HEK293 (cell line): ENCODE results near the gene SUMO3.
A peak's percentile ranks its signal among the peaks of the same experiment; 100 is the strongest.

Experiments used
- CTCF ChIA-PET: fragments of 350-600 bp; formaldehyde crosslinking; extraction: SDS; loops from one replicate; lab custom pipeline; 2021; ENCODE audit warnings: antibody characterized with exemption; lab: Yijun Ruan, JAX
- POLR2A ChIA-PET: fragments of 300-600 bp; formaldehyde crosslinking; extraction: SDS; loops from one replicate; lab custom pipeline; 2020; ENCODE audit warnings: antibody characterized with exemption, inconsistent platforms; lab: Yijun Ruan, JAX
- H3K27ac ChIP-seq: fragments of 200-500 bp; sonication (Bioruptor generic); 2 replicates; pipeline ENCODE4 v1.5.1; 2014; ENCODE audit warnings: low read depth, low read length, control low read depth, inconsistent platforms; ENCODE audit errors: extremely low read depth
- H3K36me3 ChIP-seq, 2 experiments: fragments of 200-500 bp in 1 of 2; sonication (Bioruptor generic) in 1 of 2; 1 replicate in 1 of 2; 2 replicates in 1 of 2; pipeline ENCODE4 v1.5.1; 2014 to 2017; ENCODE audit warnings: inconsistent platforms in 2 of 2, low read length in 2 of 2; ENCODE audit not compliant: control insufficient read depth in 2 of 2, insufficient read depth in 1 of 2
- H3K4me1 ChIP-seq: fragments of 200-500 bp; sonication (Bioruptor generic); 2 replicates; pipeline ENCODE4 v1.5.1; 2014; ENCODE audit warnings: mild to moderate bottlenecking, low read length, inconsistent platforms; ENCODE audit not compliant: control insufficient read depth, insufficient read depth
- H3K4me3 ChIP-seq: 2 replicates; pipeline ENCODE4 v1.5.1; 2011; ENCODE audit warnings: low read depth, mild to moderate bottlenecking, control low read depth, low read length, moderate library complexity
- H3K9me3 ChIP-seq: fragments of 200-500 bp; sonication (Bioruptor generic); 2 replicates; pipeline ENCODE4 v1.5.1; 2014; ENCODE audit warnings: low read depth, low read length, inconsistent platforms; ENCODE audit not compliant: control insufficient read depth, insufficient read depth
- GLI4 ChIP-seq: fragments of 450-650 bp; formaldehyde crosslinking; IDR thresholded peaks from 2 replicates; pipeline ENCODE4 v1.5.1; 2016; ENCODE audit warnings: missing biosample characterization, missing genetic modification characterization
- KLF7 ChIP-seq: fragments of 450-650 bp; formaldehyde crosslinking; IDR thresholded peaks from 2 replicates; pipeline ENCODE4 v1.5.1; 2016; ENCODE audit warnings: missing biosample characterization, missing genetic modification characterization, borderline replicate concordance
- SCRT2 ChIP-seq: fragments of 450-650 bp; formaldehyde crosslinking; IDR thresholded peaks from 2 replicates; pipeline ENCODE4 v1.5.1; 2016; ENCODE audit warnings: missing biosample characterization, missing genetic modification characterization
- ZEB2 ChIP-seq: fragments of 450-650 bp; formaldehyde crosslinking; IDR thresholded peaks from 2 replicates; pipeline ENCODE4 v1.5.1; 2016; ENCODE audit warnings: missing biosample characterization, missing genetic modification characterization
- ZFP69B ChIP-seq: fragments of 450-650 bp; formaldehyde crosslinking; IDR thresholded peaks from 2 replicates; pipeline ENCODE4 v1.5.1; 2016; ENCODE audit warnings: missing biosample characterization, missing genetic modification characterization
- ZNF114 ChIP-seq: fragments of 450-650 bp; formaldehyde crosslinking; IDR thresholded peaks from 2 replicates; pipeline ENCODE4 v1.5.0; 2017; ENCODE audit warnings: missing biosample characterization, missing genetic modification characterization
- ZNF140 ChIP-seq: fragments of 450-650 bp; formaldehyde crosslinking; IDR thresholded peaks from 2 replicates; pipeline ENCODE4 v1.5.1; 2016; ENCODE audit warnings: missing biosample characterization, missing genetic modification characterization
- ZNF146 ChIP-seq: fragments of 450-650 bp; formaldehyde crosslinking; IDR thresholded peaks from 2 replicates; pipeline ENCODE4 v1.5.1; 2016; ENCODE audit warnings: missing biosample characterization, missing genetic modification characterization
- ZNF155 ChIP-seq: fragments of 450-650 bp; formaldehyde crosslinking; IDR thresholded peaks from 2 replicates; pipeline ENCODE4 v1.5.1; 2016; ENCODE audit warnings: missing biosample characterization, missing genetic modification characterization
- ZNF16 ChIP-seq: fragments of 450-650 bp; formaldehyde crosslinking; IDR thresholded peaks from 2 replicates; pipeline ENCODE4 v1.5.1; 2016; ENCODE audit warnings: low read depth, missing biosample characterization, missing genetic modification characterization
- ZNF2 ChIP-seq: fragments of 450-650 bp; formaldehyde crosslinking; IDR thresholded peaks from 2 replicates; pipeline ENCODE4 v1.5.1; 2016; ENCODE audit warnings: missing biosample characterization, missing genetic modification characterization
- ZNF23 ChIP-seq: fragments of 450-650 bp; formaldehyde crosslinking; IDR thresholded peaks from 2 replicates; pipeline ENCODE4 v1.5.1; 2016; ENCODE audit warnings: missing biosample characterization, missing genetic modification characterization, borderline replicate concordance
- ZNF335 ChIP-seq: fragments of 450-650 bp; formaldehyde crosslinking; conservative IDR thresholded peaks from 2 replicates; pipeline ENCODE4 v1.5.1; 2016; ENCODE audit warnings: missing biosample characterization, missing genetic modification characterization
- ZNF521 ChIP-seq: fragments of 450-650 bp; formaldehyde crosslinking; IDR thresholded peaks from 2 replicates; pipeline ENCODE4 v1.5.1; 2017; ENCODE audit warnings: missing biosample characterization, mild to moderate bottlenecking, missing genetic modification characterization
- ZNF549 ChIP-seq: fragments of 450-650 bp; IDR thresholded peaks from 2 replicates; pipeline ENCODE4 v1.5.1; 2018; ENCODE audit warnings: missing biosample characterization, missing genetic modification characterization, mild to moderate bottlenecking, inconsistent platforms, moderate library complexity
- ZNF561 ChIP-seq: fragments of 450-650 bp; IDR thresholded peaks from 2 replicates; pipeline ENCODE4 v1.5.1; 2018; ENCODE audit warnings: missing biosample characterization, missing genetic modification characterization, borderline replicate concordance
- ZNF76 ChIP-seq: fragments of 450-650 bp; formaldehyde crosslinking; IDR thresholded peaks from 2 replicates; pipeline ENCODE4; 2016; ENCODE audit warnings: low read depth, missing biosample characterization, missing genetic modification characterization, borderline replicate concordance
- ZNF777 ChIP-seq: fragments of 450-650 bp; formaldehyde crosslinking; IDR thresholded peaks from 2 replicates; pipeline ENCODE4 v1.5.1; 2017; ENCODE audit warnings: missing biosample characterization, missing genetic modification characterization, borderline replicate concordance
- TF ChIP-seq, protein P1 (sequence below): fragments of 450-650 bp; formaldehyde crosslinking; optimal IDR thresholded peaks from 2 replicates; pipeline ENCODE3; 2016; ENCODE audit warnings: missing biosample characterization, mild to moderate bottlenecking, missing genetic modification characterization
- TF ChIP-seq, protein P2 (sequence below): fragments of 450-650 bp; formaldehyde crosslinking; IDR thresholded peaks from 2 replicates; pipeline ENCODE4 v1.5.1; 2016; ENCODE audit warnings: missing biosample characterization, missing genetic modification characterization
- TF ChIP-seq, protein P3 (sequence below): fragments of 450-650 bp; formaldehyde crosslinking; IDR thresholded peaks from 2 replicates; pipeline ENCODE4 v1.5.1; 2016; ENCODE audit warnings: missing biosample characterization, missing genetic modification characterization

The SUMO3 gene

GRCh38 chr21:44850905-44851657 lies 33.2 kb upstream of the SUMO3 start:
- Histone ChIP-seq H3K4me3 (no peak overlapping the region), H3K4me1 (no peaks in the 10 kb centered on the region), H3K27ac (no peak overlapping the region), H3K36me3 (peaks cover 0 to 72% of the 10 kb centered on the region in 2 experiments; a peak in 2 of 3 replicates), H3K9me3 (no peaks in the 10 kb centered on the region)
- peak; percentile 54 for TF ChIP-seq SCRT2 (tag by site-specific recombination)
- no peak for TF ChIP-seq ZNF2 (tag by site-specific recombination)
- POLR2A ChIA-PET = no interaction called here
- CTCF ChIA-PET = interaction anchor here (0.8 kb wide), 1 partner anchor 18 kb away, joined by 5 read pairs; no protein-coding TSS in a partner anchor

- POLR2A ChIA-PET = no interaction called here
Measured at GRCh38 chr21:44850208-44850800, 32.4 kb upstream of the SUMO3 start.

DNA sequence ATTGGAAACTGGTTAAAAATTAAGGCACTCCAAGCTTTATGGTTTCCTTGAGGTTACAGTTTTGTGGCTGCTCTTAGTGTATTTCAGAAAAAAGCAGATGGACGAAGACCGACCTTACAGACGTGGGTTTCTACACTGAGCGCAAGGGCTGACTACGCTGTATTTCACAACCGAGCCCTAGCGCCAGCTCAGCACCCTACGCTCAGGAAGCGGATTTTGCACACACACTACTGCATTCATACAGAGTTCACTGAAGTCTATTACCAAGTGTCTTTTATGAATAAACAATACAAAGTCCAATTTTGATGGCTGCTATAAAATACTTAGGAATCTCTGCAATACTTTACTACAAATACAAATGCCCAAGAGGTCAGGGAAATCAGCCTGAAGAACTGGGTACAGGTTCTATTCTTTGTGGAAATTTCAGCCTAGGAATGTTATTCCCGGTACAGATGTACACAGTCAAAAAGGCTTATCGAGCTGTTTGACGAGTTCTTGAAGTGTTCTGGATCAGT lies 31.8 kb upstream of the SUMO3 start:
- no peak overlapping the region for H3K27ac ChIP-seq
- no peaks in the 10 kb centered on the region for H3K4me1 ChIP-seq
- ChIA-PET CTCF (interaction anchor here (0.7 kb wide), 1 partner anchor 20 kb away, joined by 3 read pairs; no protein-coding TSS in a partner anchor), POLR2A (no interaction called here)
- TF ChIP-seq, protein P1, sequence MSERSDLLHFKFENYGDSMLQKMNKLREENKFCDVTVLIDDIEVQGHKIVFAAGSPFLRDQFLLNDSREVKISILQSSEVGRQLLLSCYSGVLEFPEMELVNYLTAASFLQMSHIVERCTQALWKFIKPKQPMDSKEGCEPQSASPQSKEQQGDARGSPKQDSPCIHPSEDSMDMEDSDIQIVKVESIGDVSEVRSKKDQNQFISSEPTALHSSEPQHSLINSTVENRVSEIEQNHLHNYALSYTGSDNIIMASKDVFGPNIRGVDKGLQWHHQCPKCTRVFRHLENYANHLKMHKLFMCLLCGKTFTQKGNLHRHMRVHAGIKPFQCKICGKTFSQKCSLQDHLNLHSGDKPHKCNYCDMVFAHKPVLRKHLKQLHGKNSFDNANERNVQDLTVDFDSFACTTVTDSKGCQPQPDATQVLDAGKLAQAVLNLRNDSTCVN (tag by site-specific recombination) = no peak
- no peak for TF ChIP-seq ZFP69B (tag by site-specific recombination)
- TF ChIP-seq ZNF561 = no peak
- no peak for TF ChIP-seq ZNF777 (tag by site-specific recombination)
- no peak for TF ChIP-seq ZNF521
- no peak for TF ChIP-seq ZEB2 (tag by site-specific recombination)
- no peak for TF ChIP-seq ZNF23 (tag by site-specific recombination)
- TF ChIP-seq, protein P2, sequence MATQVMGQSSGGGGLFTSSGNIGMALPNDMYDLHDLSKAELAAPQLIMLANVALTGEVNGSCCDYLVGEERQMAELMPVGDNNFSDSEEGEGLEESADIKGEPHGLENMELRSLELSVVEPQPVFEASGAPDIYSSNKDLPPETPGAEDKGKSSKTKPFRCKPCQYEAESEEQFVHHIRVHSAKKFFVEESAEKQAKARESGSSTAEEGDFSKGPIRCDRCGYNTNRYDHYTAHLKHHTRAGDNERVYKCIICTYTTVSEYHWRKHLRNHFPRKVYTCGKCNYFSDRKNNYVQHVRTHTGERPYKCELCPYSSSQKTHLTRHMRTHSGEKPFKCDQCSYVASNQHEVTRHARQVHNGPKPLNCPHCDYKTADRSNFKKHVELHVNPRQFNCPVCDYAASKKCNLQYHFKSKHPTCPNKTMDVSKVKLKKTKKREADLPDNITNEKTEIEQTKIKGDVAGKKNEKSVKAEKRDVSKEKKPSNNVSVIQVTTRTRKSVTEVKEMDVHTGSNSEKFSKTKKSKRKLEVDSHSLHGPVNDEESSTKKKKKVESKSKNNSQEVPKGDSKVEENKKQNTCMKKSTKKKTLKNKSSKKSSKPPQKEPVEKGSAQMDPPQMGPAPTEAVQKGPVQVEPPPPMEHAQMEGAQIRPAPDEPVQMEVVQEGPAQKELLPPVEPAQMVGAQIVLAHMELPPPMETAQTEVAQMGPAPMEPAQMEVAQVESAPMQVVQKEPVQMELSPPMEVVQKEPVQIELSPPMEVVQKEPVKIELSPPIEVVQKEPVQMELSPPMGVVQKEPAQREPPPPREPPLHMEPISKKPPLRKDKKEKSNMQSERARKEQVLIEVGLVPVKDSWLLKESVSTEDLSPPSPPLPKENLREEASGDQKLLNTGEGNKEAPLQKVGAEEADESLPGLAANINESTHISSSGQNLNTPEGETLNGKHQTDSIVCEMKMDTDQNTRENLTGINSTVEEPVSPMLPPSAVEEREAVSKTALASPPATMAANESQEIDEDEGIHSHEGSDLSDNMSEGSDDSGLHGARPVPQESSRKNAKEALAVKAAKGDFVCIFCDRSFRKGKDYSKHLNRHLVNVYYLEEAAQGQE (tag by site-specific recombination) = no peak
- TF ChIP-seq ZNF335 (tag by site-specific recombination) = no peak
- TF ChIP-seq ZNF155 = no peak
- H3K9me3 ChIP-seq = no peaks in the 10 kb centered on the region
- no peak overlapping the region for H3K4me3 ChIP-seq
- peaks cover 0 to 58% of the 10 kb centered on the region in 2 experiments; a peak in 2 of 3 replicates for H3K36me3 ChIP-seq

More at GRCh38 chr21:44850208-44850800, 32.4 kb upstream of the SUMO3 start:
- no peaks in the 10 kb centered on the region for H3K9me3 ChIP-seq
- CTCF ChIA-PET = interaction anchor here (0.7 kb wide), 1 partner anchor 21 kb away, joined by 3 read pairs; no protein-coding TSS in a partner anchor
- no peaks in the 10 kb centered on the region for H3K4me1 ChIP-seq
- H3K36me3 ChIP-seq = peaks cover 0 to 64% of the 10 kb centered on the region in 2 experiments; a peak in 2 of 3 replicates
- H3K27ac ChIP-seq = no peak overlapping the region
- no peak overlapping the region for H3K4me3 ChIP-seq
- TF ChIP-seq ZNF140 (tag by site-specific recombination) (no peak), SCRT2 (tag by site-specific recombination) (no peak), GLI4 (tag by site-specific recombination) (no peak), KLF7 (tag by site-specific recombination) (no peak), ZNF76 (tag by site-specific recombination) (no peak), ZNF146 (tag by site-specific recombination) (no peak), ZNF549 (no peak), ZNF114 (tag by site-specific recombination) (no peak), ZNF16 (tag by site-specific recombination) (no peak)
- TF ChIP-seq, protein P3, sequence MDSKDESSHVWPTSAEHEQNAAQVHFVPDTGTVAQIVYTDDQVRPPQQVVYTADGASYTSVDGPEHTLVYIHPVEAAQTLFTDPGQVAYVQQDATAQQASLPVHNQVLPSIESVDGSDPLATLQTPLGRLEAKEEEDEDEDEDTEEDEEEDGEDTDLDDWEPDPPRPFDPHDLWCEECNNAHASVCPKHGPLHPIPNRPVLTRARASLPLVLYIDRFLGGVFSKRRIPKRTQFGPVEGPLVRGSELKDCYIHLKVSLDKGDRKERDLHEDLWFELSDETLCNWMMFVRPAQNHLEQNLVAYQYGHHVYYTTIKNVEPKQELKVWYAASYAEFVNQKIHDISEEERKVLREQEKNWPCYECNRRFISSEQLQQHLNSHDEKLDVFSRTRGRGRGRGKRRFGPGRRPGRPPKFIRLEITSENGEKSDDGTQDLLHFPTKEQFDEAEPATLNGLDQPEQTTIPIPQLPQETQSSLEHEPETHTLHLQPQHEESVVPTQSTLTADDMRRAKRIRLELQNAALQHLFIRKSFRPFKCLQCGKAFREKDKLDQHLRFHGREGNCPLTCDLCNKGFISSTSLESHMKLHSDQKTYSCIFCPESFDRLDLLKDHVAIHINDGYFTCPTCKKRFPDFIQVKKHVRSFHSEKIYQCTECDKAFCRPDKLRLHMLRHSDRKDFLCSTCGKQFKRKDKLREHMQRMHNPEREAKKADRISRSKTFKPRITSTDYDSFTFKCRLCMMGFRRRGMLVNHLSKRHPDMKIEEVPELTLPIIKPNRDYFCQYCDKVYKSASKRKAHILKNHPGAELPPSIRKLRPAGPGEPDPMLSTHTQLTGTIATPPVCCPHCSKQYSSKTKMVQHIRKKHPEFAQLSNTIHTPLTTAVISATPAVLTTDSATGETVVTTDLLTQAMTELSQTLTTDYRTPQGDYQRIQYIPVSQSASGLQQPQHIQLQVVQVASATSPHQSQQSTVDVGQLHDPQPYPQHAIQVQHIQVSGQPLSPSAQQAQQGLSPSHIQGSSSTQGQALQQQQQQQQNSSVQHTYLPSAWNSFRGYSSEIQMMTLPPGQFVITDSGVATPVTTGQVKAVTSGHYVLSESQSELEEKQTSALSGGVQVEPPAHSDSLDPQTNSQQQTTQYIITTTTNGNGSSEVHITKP (tag by site-specific recombination) = no peak
